HG02588 (cell line): ENCODE results near the gene PC.
"Not testable (repeated sequence)": the region's sequence is repeated elsewhere in the genome, so short reads cannot be mapped to it uniquely, and the experiment has no call there.

Source experiments
- ATAC-seq: cut with Tn5 transposase; IDR thresholded peaks from one replicate; pipeline ENCODE4 v1.9.1; 2021; ENCODE audit warnings: mild to moderate bottlenecking, moderate library complexity; ENCODE audit not compliant: unreplicated experiment

Gene PC

GRCh38 chr11:66981976-66982578, 23.9 kb upstream of the PC start:
- ATAC-seq = no peak

- ATAC-seq = no peak
These were observed 21.3 kb upstream of the PC start for GRCh38 chr11:66979336-66979980.

GRCh38 chr11:66978717-66979116, 20.5 kb upstream of the PC start:
- ATAC-seq = no peak

- no peak for ATAC-seq
These were observed 20.0 kb upstream of the PC start for GRCh38 chr11:66978229-66978628.

- no peak for ATAC-seq
These were observed 18.7 kb upstream of the PC start for GRCh38 chr11:66976925-66977324.

- no peak for ATAC-seq
These were observed 17.9 kb upstream of the PC start for GRCh38 chr11:66976028-66976467.

- ATAC-seq = no peak
These were observed 17.3 kb upstream of the PC start for GRCh38 chr11:66975405-66976027.

- no peak for ATAC-seq
These were observed 16.7 kb upstream of the PC start, which contains the start of gene C11orf86 for GRCh38 chr11:66974724-66975404. C11orf86 (plus strand) TSS chr11:66975304; CDS start chr11:66975363, 59 bp downstream.

- ATAC-seq = no peak
These were observed 15.9 kb upstream of the PC start for GRCh38 chr11:66973956-66974580.

- ATAC-seq = no peak
These were observed 13.3 kb upstream of the PC start for GRCh38 chr11:66971488-66971887.

- ATAC-seq = no peak
These were observed 12.7 kb upstream of the PC start for GRCh38 chr11:66970807-66971442.

- no peak for ATAC-seq
These were observed 12.2 kb upstream of the PC start for GRCh38 chr11:66970371-66970806.

- no peak for ATAC-seq
These were observed 11.5 kb upstream of the PC start for GRCh38 chr11:66969584-66970225.

- ATAC-seq = no peak
These were observed 9.7 kb upstream of the PC start for GRCh38 chr11:66967670-66968425.

GRCh38 chr11:66966351-66966750, 8.2 kb upstream of the PC start:
- ATAC-seq = no peak

GRCh38 chr11:66964495-66964894, 6.3 kb upstream of the PC start:
- no peak for ATAC-seq

GRCh38 chr11:66962801-66963200, 4.6 kb upstream of the PC start:
- ATAC-seq = no peak

GRCh38 chr11:66962247-66962646, 4.1 kb upstream of the PC start:
- no peak for ATAC-seq

- not testable (repeated sequence) for ATAC-seq
These were observed 3.6 kb upstream of the PC start for GRCh38 chr11:66961691-66962213.
